Left lung (tissue), 10 donors: ENCODE measurements around the gene CACNA2D3. TPM values are rescaled to one million over a fixed set of nuclear protein-coding genes. Genes with fewer than 3 reads are reported as not detected.

Source experiments
- ATAC-seq: fragments of 200-7000 bp; cut with Tn5 transposase; one replicate; pipeline ENCODE4 v1.9.1; 2020; ENCODE audit warnings: moderate library complexity
- DNase-seq, 4 donors: peaks; one replicate each; pipeline ENCODE4 v3.0.0-alpha.2; 2013 to 2020
- H3K27ac ChIP-seq, 2 donors: fragments of 200-600 bp; sonication (generic) in 1 of 2; one replicate each; pipeline versions ENCODE4 v1.5.0 to v1.8.0; 2020 to 2021
- H3K27me3 ChIP-seq, 2 donors: fragments of 200-600 bp; sonication (generic) in 1 of 2; one replicate each; pipeline versions ENCODE4 v1.5.0 to v1.8.0; 2020 to 2021
- H3K36me3 ChIP-seq, 2 donors: fragments of 200-600 bp; sonication (generic) in 1 of 2; one replicate each; pipeline versions ENCODE4 v1.5.0 to v1.8.0; 2020 to 2021
- H3K4me1 ChIP-seq, 2 donors: fragments of 200-600 bp; one replicate each; pipeline ENCODE4 v1.8.0; 2021
- H3K4me3 ChIP-seq, 2 donors: fragments of 200-600 bp; sonication (generic) in 1 of 2; one replicate each; pipeline versions ENCODE4 v1.5.0 to v1.8.0; 2020 to 2021; ENCODE audit warnings: mild to moderate bottlenecking in 1 of 2
- H3K9me3 ChIP-seq, 2 donors: fragments of 200-600 bp; sonication (generic) in 1 of 2; one replicate each; pipeline versions ENCODE4 v1.5.0 to v1.8.0; 2020 to 2021
- CTCF ChIP-seq, 2 donors: fragments of 200-600 bp; sonication (generic) in 1 of 2; IDR thresholded peaks; one replicate each; pipeline versions ENCODE4 v1.5.0 to v1.8.0; 2021; ENCODE audit warnings: antibody characterized with exemption in 2 of 2
- intact Hi-C, 2 donors: fragments of 100-400 bp; cut with DNase I; formaldehyde crosslinking; loops; one replicate each; pipeline versions ENCODE4 v1.11.2 to v1.14.2; 2022
- polyA plus RNA-seq, 6 donors: library from polyadenylated mRNA; unstranded; fragments of 120-200 nt; gene quantifications; one replicate each; pipeline ENCODE4 v1.2.1, GENCODE V29; 2013; ENCODE audit not compliant: insufficient read length in 6 of 6
- total RNA-seq, 2 donors: library from RNA; stranded (reverse); fragmentation: NEBNext Ultra II Directional; extraction: Animal tissue kit (Norgen Biotek cat#: 25700); gene quantifications; one replicate each; pipeline ENCODE4 v1.2.1, GENCODE V29; 2021
- donor health status: DM: no; HTN: yes; CAD: no.
- donor health status: DM: no; HTN: no; CAD: no.

CACNA2D3 gene
- total and polyA plus RNA-seq, 8 donors: 1.1 to 2.7 (median 1.5) TPM

- Histone ChIP-seq H3K27me3 (no peaks in the 10 kb centered on the region), H3K9me3 (no peaks in the 10 kb centered on the region), H3K4me1 (no peaks in the 10 kb centered on the region), H3K36me3 (no peaks in the 10 kb centered on the region), H3K27ac (no peak overlapping the region), H3K4me3 (no peak overlapping the region)
- intact Hi-C loops: no loop called here
- no peak for TF ChIP-seq CTCF (IDR thresholded peaks at IDR 0.05)
- no peak for ATAC-seq
- DNase-seq: no peak
These were observed 590.2 kb downstream of the CACNA2D3 start for GRCh38 chr3:54712539-54712938.

- TF ChIP-seq CTCF (IDR thresholded peaks at IDR 0.05): no peak
- ATAC-seq: no peak
- Histone ChIP-seq H3K27me3 (no peaks in the 10 kb centered on the region), H3K4me3 (no peak overlapping the region), H3K27ac (no peak overlapping the region), H3K4me1 (no peaks in the 10 kb centered on the region), H3K36me3 (no peaks in the 10 kb centered on the region), H3K9me3 (no peaks in the 10 kb centered on the region)
- intact Hi-C loops: no loop called here
- no peak for DNase-seq
These were observed 590.7 kb downstream of the CACNA2D3 start for GRCh38 chr3:54713031-54713430.

GRCh38 chr3:54713455-54713854, 591.1 kb downstream of the CACNA2D3 start:
- ATAC-seq: no peak
- Histone ChIP-seq H3K36me3 (no peaks in the 10 kb centered on the region), H3K9me3 (no peaks in the 10 kb centered on the region), H3K27ac (no peak overlapping the region), H3K27me3 (no peaks in the 10 kb centered on the region), H3K4me1 (no peaks in the 10 kb centered on the region), H3K4me3 (no peak overlapping the region)
- no peak for TF ChIP-seq CTCF (IDR thresholded peaks at IDR 0.05)
- DNase-seq: no peak
- intact Hi-C loops: no loop called here

- Histone ChIP-seq H3K4me3 (no peak overlapping the region), H3K36me3 (no peaks in the 10 kb centered on the region), H3K27me3 (no peaks in the 10 kb centered on the region), H3K27ac (no peak overlapping the region), H3K9me3 (no peaks in the 10 kb centered on the region), H3K4me1 (no peaks in the 10 kb centered on the region)
- DNase-seq: no peak
- no peak for ATAC-seq
- intact Hi-C loops: no loop called here
- no peak for TF ChIP-seq CTCF (IDR thresholded peaks at IDR 0.05)
These were observed 591.7 kb downstream of the CACNA2D3 start for GRCh38 chr3:54714035-54714434.

GRCh38 chr3:54717506-54717905, 595.2 kb downstream of the CACNA2D3 start:
- H3K4me1 ChIP-seq: no peaks in the 10 kb centered on the region
- no peak for TF ChIP-seq CTCF (IDR thresholded peaks at IDR 0.05)
- ATAC-seq: no peak

More at GRCh38 chr3:54717506-54717905, 595.2 kb downstream of the CACNA2D3 start:
- H3K4me3 ChIP-seq: no peak overlapping the region
- H3K27ac ChIP-seq: no peak overlapping the region
- H3K27me3 ChIP-seq: no peaks in the 10 kb centered on the region
- H3K36me3 ChIP-seq: no peaks in the 10 kb centered on the region
- DNase-seq: no peak
- intact Hi-C loops: no loop called here
- no peaks in the 10 kb centered on the region for H3K9me3 ChIP-seq
